ENCODE measurements around the gene IGSF10. TPM values are rescaled to one million over a fixed set of nuclear protein-coding genes. Genes with fewer than 3 reads are reported as not detected.
"Not testable (repeated sequence)": the region's sequence is repeated elsewhere in the genome, so short reads cannot be mapped to it uniquely, and the experiment has no call there.

Gene IGSF10
- total RNA-seq = 1.2 and 1.4 TPM in 2 replicates
- long read RNA-seq, partial matches to known transcripts = 1 of 2 reads
- long read RNA-seq, other reads (novel, unspliced or antisense) = 1 of 2 reads

GRCh38 chr3:151460774-151461450 lies at the start of gene IGSF10:
TSS of gene IGSF10 (minus strand) at chr3:151461061. CDS start at chr3:151458709, 2,352 bp downstream.
- H3K27ac Mint-ChIP-seq (ENCODE audit: unreplicated experiment) = no peak within 1 kb of the TSS
- peak within 1 kb of the TSS; percentile 66 for H3K4me3 Mint-ChIP-seq (ENCODE audit: unreplicated experiment)
- peaks cover 33% of the 10 kb centered on the region for H3K27me3 Mint-ChIP-seq (ENCODE audit: unreplicated experiment)
- no peaks in the 10 kb centered on the region for H3K9me3 Mint-ChIP-seq (ENCODE audit: unreplicated experiment)
- TF ChIP-seq, protein P1, sequence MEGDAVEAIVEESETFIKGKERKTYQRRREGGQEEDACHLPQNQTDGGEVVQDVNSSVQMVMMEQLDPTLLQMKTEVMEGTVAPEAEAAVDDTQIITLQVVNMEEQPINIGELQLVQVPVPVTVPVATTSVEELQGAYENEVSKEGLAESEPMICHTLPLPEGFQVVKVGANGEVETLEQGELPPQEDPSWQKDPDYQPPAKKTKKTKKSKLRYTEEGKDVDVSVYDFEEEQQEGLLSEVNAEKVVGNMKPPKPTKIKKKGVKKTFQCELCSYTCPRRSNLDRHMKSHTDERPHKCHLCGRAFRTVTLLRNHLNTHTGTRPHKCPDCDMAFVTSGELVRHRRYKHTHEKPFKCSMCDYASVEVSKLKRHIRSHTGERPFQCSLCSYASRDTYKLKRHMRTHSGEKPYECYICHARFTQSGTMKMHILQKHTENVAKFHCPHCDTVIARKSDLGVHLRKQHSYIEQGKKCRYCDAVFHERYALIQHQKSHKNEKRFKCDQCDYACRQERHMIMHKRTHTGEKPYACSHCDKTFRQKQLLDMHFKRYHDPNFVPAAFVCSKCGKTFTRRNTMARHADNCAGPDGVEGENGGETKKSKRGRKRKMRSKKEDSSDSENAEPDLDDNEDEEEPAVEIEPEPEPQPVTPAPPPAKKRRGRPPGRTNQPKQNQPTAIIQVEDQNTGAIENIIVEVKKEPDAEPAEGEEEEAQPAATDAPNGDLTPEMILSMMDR (IDR thresholded peaks at IDR 0.05) = no peak
- no peak for DNase-seq (ENCODE audit: extremely low spot score, unreplicated experiment)
- H3K36me3 Mint-ChIP-seq (ENCODE audit: unreplicated experiment) = no peaks in the 10 kb centered on the region
- H3K4me1 Mint-ChIP-seq (ENCODE audit: unreplicated experiment) = peaks cover 10% of the 10 kb centered on the region

DNA sequence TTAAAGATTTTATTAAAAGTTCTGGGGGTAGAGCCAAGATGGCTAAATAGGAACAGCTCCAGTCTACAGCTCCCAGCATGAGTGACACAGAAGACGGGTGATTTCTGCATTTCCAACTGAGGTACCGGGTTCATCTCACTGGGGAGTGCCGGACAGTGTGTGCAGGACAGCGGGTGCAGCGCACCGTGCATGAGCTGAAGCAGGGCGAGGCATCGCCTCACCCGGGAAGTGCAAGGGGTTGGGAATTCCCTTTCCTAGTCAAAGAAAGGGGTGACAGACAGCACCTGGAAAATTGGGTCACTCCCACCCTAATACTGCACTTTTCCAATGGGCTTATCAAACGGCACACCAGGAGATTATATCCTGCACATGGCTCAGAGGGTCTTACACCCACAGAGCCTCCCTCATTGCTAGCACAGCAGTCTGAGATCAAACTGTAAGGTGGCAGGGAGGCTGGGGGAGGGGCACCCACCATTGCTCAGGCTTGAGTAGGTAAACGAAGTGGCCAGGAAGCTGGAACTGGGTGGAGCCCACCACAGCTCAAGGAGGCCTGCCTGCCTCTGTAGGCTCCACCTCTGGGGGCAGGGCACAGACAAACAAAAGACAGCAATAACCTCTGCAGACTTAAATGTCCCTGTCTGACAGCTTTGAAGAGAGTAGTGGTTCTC lies 48.7 kb upstream of the IGSF10 start:
- H3K4me1 Mint-ChIP-seq (ENCODE audit: unreplicated experiment); H3K27ac Mint-ChIP-seq (ENCODE audit: unreplicated experiment); H3K36me3 Mint-ChIP-seq (ENCODE audit: unreplicated experiment); H3K9me3 Mint-ChIP-seq (ENCODE audit: unreplicated experiment); DNase-seq (ENCODE audit: extremely low spot score, unreplicated experiment); H3K4me3 Mint-ChIP-seq (ENCODE audit: unreplicated experiment); H3K27me3 Mint-ChIP-seq (ENCODE audit: unreplicated experiment): not testable (repeated sequence)

DNA sequence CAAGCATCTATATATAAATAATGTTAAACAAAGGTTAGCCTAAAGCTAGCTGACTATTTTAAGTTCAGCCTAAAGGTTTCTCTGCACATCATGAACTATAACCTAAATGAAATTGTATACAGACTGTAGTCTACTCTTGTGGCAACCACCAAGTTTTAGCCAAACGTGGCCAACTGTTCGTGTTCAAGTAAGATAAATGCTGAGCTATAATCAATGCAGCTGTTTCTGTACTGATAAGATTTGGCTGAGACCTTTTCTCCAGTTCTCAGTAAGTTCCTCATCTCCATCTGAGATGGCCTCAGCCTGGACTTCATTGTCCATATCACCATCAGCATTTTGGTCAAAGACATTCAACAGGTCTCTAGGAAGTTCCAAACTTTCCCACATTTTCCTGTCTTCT lies 43.7 kb upstream of the IGSF10 start:
- TF ChIP-seq, protein P1 (IDR thresholded peaks at IDR 0.05) = no peak
- H3K36me3 Mint-ChIP-seq (ENCODE audit: unreplicated experiment) = no peaks in the 10 kb centered on the region
- H3K27ac Mint-ChIP-seq (ENCODE audit: unreplicated experiment) = no peak overlapping the region
- no peak for DNase-seq (ENCODE audit: extremely low spot score, unreplicated experiment)
- no peak overlapping the region for H3K4me3 Mint-ChIP-seq (ENCODE audit: unreplicated experiment)
- H3K9me3 Mint-ChIP-seq (ENCODE audit: unreplicated experiment) = peaks cover 3% of the 10 kb centered on the region
- no peaks in the 10 kb centered on the region for H3K27me3 Mint-ChIP-seq (ENCODE audit: unreplicated experiment)
- H3K4me1 Mint-ChIP-seq (ENCODE audit: unreplicated experiment) = peaks cover 4% of the 10 kb centered on the region

- TF ChIP-seq, protein P1 (IDR thresholded peaks at IDR 0.05) = no peak
- H3K4me3 Mint-ChIP-seq (ENCODE audit: unreplicated experiment) = no peak overlapping the region
- H3K27me3 Mint-ChIP-seq (ENCODE audit: unreplicated experiment) = no peaks in the 10 kb centered on the region
- peaks cover 4% of the 10 kb centered on the region for H3K4me1 Mint-ChIP-seq (ENCODE audit: unreplicated experiment)
- peaks cover 3% of the 10 kb centered on the region for H3K9me3 Mint-ChIP-seq (ENCODE audit: unreplicated experiment)
- no peak overlapping the region for H3K27ac Mint-ChIP-seq (ENCODE audit: unreplicated experiment)
- H3K36me3 Mint-ChIP-seq (ENCODE audit: unreplicated experiment) = no peaks in the 10 kb centered on the region
- DNase-seq (ENCODE audit: extremely low spot score, unreplicated experiment) = no peak
Measured at GRCh38 chr3:151503074-151503473, 42.2 kb upstream of the IGSF10 start.

DNA sequence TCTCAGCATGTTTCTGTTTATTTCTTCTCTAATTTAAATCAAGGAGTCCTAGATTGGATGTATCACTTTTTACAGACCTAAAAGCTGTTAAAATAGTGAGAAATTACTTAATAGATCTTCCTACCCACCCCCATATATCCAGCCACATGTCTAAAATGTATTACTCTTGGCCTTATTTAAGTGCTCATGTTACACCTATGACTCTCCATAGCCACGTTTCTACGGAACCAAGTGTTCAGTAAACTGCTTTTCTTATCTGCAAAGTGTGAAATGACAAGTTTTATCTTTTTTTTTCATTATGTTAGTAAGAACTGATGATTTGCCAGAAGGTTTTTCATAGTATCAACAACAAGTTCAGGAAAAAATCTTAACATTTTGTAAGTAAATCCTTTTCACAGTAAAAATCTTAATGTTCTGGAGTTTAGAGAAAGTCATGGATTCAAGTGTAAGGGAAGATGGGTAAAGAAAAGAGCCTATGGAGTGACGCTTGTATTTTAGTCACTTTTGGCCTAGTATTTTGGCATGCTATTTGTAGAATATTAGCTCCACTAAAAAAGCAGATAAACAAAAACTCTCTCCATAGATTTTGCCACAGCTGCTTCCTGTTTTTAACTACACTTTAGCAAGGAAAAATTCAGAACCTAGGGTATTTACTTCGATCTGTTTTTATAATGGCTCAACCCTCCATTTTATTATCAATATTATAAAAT lies 41.2 kb upstream of the IGSF10 start:
- Mint-ChIP-seq H3K4me3 (ENCODE audit: unreplicated experiment) (no peak overlapping the region), H3K4me1 (ENCODE audit: unreplicated experiment) (peaks cover 4% of the 10 kb centered on the region), H3K27me3 (ENCODE audit: unreplicated experiment) (no peaks in the 10 kb centered on the region), H3K27ac (ENCODE audit: unreplicated experiment) (no peak overlapping the region), H3K9me3 (ENCODE audit: unreplicated experiment) (peaks cover 3% of the 10 kb centered on the region), H3K36me3 (ENCODE audit: unreplicated experiment) (no peaks in the 10 kb centered on the region)
- DNase-seq (ENCODE audit: extremely low spot score, unreplicated experiment) = no peak
- TF ChIP-seq, protein P1 (IDR thresholded peaks at IDR 0.05) = no peak
